PFSK-1 (cell line): ENCODE results near the gene TULP4.

ENCODE experiments used
- FOXP2 ChIP-seq: optimal IDR thresholded peaks from 2 replicates; pipeline ENCODE3; 2011; ENCODE audit warnings: borderline replicate concordance, control low read depth, inconsistent platforms; ENCODE audit not compliant: insufficient read depth; ENCODE audit errors: extremely low read length, extremely low read depth
- POLR2AphosphoS5 ChIP-seq: IDR thresholded peaks from 2 replicates; pipeline ENCODE4 v1.6.1; 2012; ENCODE audit warnings: low read depth, mild to moderate bottlenecking, control low read depth, low read length, moderate library complexity
- REST ChIP-seq, 2 experiments: IDR thresholded peaks; 2 replicates each; pipeline versions ENCODE4 v1.6.1 to v1.8.0; 2011 to 2012; ENCODE audit warnings: low read depth in 2 of 2, low read length in 2 of 2, control low read depth in 1 of 2, inconsistent platforms in 1 of 2, mild to moderate bottlenecking in 1 of 2, moderate library complexity in 1 of 2; ENCODE audit not compliant: insufficient read depth in 1 of 2
- SIN3A ChIP-seq: IDR thresholded peaks from 2 replicates; pipeline ENCODE4 v1.6.1; 2012; ENCODE audit warnings: mild to moderate bottlenecking, low read length, moderate library complexity, borderline replicate concordance; ENCODE audit not compliant: insufficient read depth
- TAF1 ChIP-seq: IDR thresholded peaks from 2 replicates; pipeline ENCODE4 v1.6.1; 2012; ENCODE audit warnings: low read length, control low read depth, borderline replicate concordance; ENCODE audit not compliant: insufficient read depth

The TULP4 gene

GRCh38 chr6:158475344-158476302 is 163.4 kb downstream of the TULP4 start:
- TF ChIP-seq POLR2AphosphoS5 (no peak), SIN3A (no peak), TAF1 (no peak), FOXP2 (no peak), REST (IDR thresholded peaks at IDR 0.05; ENCODE audit: insufficient read depth in 1 of 2, low read depth in 2 of 2, low read length in 2 of 2) (no peak)

- TF ChIP-seq REST (IDR thresholded peaks at IDR 0.05; ENCODE audit: insufficient read depth in 1 of 2, low read depth in 2 of 2, low read length in 2 of 2), result no peak
- TF ChIP-seq TAF1, result no peak
- TF ChIP-seq POLR2AphosphoS5, result no peak
- no peak for TF ChIP-seq SIN3A
Observed at GRCh38 chr6:158476389-158476788, 164.1 kb downstream of the TULP4 start.

GRCh38 chr6:158480989-158481388 is 168.7 kb downstream of the TULP4 start:
- TF ChIP-seq POLR2AphosphoS5 (no peak), FOXP2 (no peak), SIN3A (no peak), TAF1 (no peak), REST (IDR thresholded peaks at IDR 0.05; ENCODE audit: insufficient read depth in 1 of 2, low read depth in 2 of 2, low read length in 2 of 2) (no peak)

- TF ChIP-seq SIN3A, result peak; percentile 78; the same call in 1 of the 2 replicates
- TF ChIP-seq TAF1, result peak; percentile 33; the same call in 1 of the 2 replicates
- TF ChIP-seq REST (IDR thresholded peaks at IDR 0.05; ENCODE audit: insufficient read depth in 1 of 2, low read depth in 2 of 2, low read length in 2 of 2), result peak in 1 of 2 experiments; percentile 29; a peak in 1 of 4 replicates
- TF ChIP-seq FOXP2, result peak; percentile 51
- 0 out of 2 replicates have a peak, but pooled peaks have one; percentile 30 for TF ChIP-seq POLR2AphosphoS5
Observed at GRCh38 chr6:158481690-158482473, 169.6 kb downstream of the TULP4 start.
